OCI-LY1 (cell line): ENCODE results near the gene ZNF438.

Source experiments
- H2AFZ ChIP-seq: fragments of 200-600 bp; sonication (generic), shearing (Covaris generic); 2 replicates; pipeline ENCODE4 v1.6.0; 2014; ENCODE audit warnings: antibody characterized with exemption, mild to moderate bottlenecking, low read length
- H3F3A ChIP-seq: fragments of 200-600 bp; sonication (generic), shearing (Covaris generic); 2 replicates; pipeline ENCODE4 v1.6.0; 2014; ENCODE audit warnings: mild to moderate bottlenecking, antibody characterized with exemption, low read length, moderate library complexity; ENCODE audit not compliant: insufficient read depth
- H3K27ac ChIP-seq: fragments of 200-600 bp; sonication (generic); 2 replicates; pipeline ENCODE4 v1.5.1; 2014; ENCODE audit warnings: low read length, mixed run types, mild to moderate bottlenecking, low read depth; ENCODE audit not compliant: poor library complexity, severe bottlenecking
- H3K27me3 ChIP-seq: fragments of 200-600 bp; sonication (generic); 2 replicates; pipeline ENCODE4 v1.6.0; 2014; ENCODE audit warnings: antibody characterized with exemption, mild to moderate bottlenecking, low read length, moderate library complexity; ENCODE audit not compliant: insufficient read depth
- H3K36me3 ChIP-seq: fragments of 200-600 bp; sonication (generic); 2 replicates; pipeline ENCODE4 v1.6.1; 2014; ENCODE audit warnings: mild to moderate bottlenecking, antibody characterized with exemption, low read length, moderate library complexity, mixed read lengths; ENCODE audit not compliant: insufficient read depth
- H3K4me1 ChIP-seq: fragments of 200-600 bp; sonication (generic); 2 replicates; pipeline ENCODE4 v1.5.1; 2014; ENCODE audit warnings: mild to moderate bottlenecking, low read length, moderate library complexity; ENCODE audit not compliant: insufficient read depth, severe bottlenecking
- H3K4me2 ChIP-seq: fragments of 200-600 bp; sonication (generic), shearing (Covaris generic); 2 replicates; pipeline ENCODE4 v1.6.1; 2014; ENCODE audit warnings: low read length
- H3K4me3 ChIP-seq: fragments of 200-600 bp; sonication (generic); 2 replicates; pipeline ENCODE4 v1.5.1; 2014; ENCODE audit warnings: low read length, low read depth, mild to moderate bottlenecking, mixed read lengths; ENCODE audit not compliant: poor library complexity, severe bottlenecking
- H3K79me2 ChIP-seq: fragments of 200-600 bp; shearing (Covaris generic); 2 replicates; pipeline ENCODE4 v1.6.1; 2016; ENCODE audit warnings: mixed run types, low read length, mixed read lengths; ENCODE audit not compliant: insufficient read depth
- H3K9ac ChIP-seq: fragments of 200-600 bp; sonication (generic), shearing (Covaris generic); 2 replicates; pipeline ENCODE4 v1.6.1; 2014; ENCODE audit warnings: mild to moderate bottlenecking, low read length, mixed read lengths
- H3K9me2 ChIP-seq: fragments of 200-600 bp; sonication (generic), shearing (Covaris generic); 2 replicates; pipeline ENCODE4 v1.6.1; 2014; ENCODE audit warnings: low read depth, mild to moderate bottlenecking, low read length, mixed read lengths
- H3K9me3 ChIP-seq: fragments of 200-600 bp; shearing (Covaris generic); 2 replicates; pipeline ENCODE4 v1.6.1; 2014; ENCODE audit warnings: low read length, mixed read lengths
- H4K20me1 ChIP-seq: fragments of 200-600 bp; sonication (generic), shearing (Covaris generic); 2 replicates; pipeline ENCODE4 v1.6.0; 2016; ENCODE audit warnings: mild to moderate bottlenecking, low read length; ENCODE audit not compliant: insufficient read depth
- CTCF ChIP-seq: fragments of 200-600 bp; sonication (generic), shearing (Covaris generic); IDR thresholded peaks from 2 replicates; pipeline ENCODE4 v1.5.1; 2017; ENCODE audit warnings: mild to moderate bottlenecking, antibody characterized with exemption, low read length, moderate library complexity, mixed read lengths
- EZH2 ChIP-seq: fragments of 200-600 bp; sonication (generic), shearing (Covaris generic); IDR thresholded peaks from 2 replicates; pipeline ENCODE4 v1.8.0; 2017; ENCODE audit warnings: borderline replicate concordance, mixed run types, mild to moderate bottlenecking, antibody characterized with exemption, low read length, moderate library complexity, mixed read lengths

The ZNF438 gene

GRCh38 chr10:30811276-30812017, 220.2 kb downstream of the ZNF438 start:
- Histone ChIP-seq H2AFZ (no peak overlapping the region), H3K4me1 (no peaks in the 10 kb centered on the region), H3K27me3 (peaks cover 8% of the 10 kb centered on the region), H3F3A (no peaks in the 10 kb centered on the region), H3K36me3 (no peaks in the 10 kb centered on the region), H3K27ac (no peak overlapping the region), H3K4me3 (no peak overlapping the region), H3K9ac (no peak overlapping the region), H4K20me1 (no peaks in the 10 kb centered on the region), H3K9me2 (no peaks in the 10 kb centered on the region), H3K4me2 (no peak overlapping the region), H3K79me2 (no peaks in the 10 kb centered on the region), H3K9me3 (no peaks in the 10 kb centered on the region)
- TF ChIP-seq EZH2 (no peak), CTCF (no peak)

- H3K27ac ChIP-seq = no peak overlapping the region
- H3K4me2 ChIP-seq = no peak overlapping the region
- H3K9me2 ChIP-seq = no peaks in the 10 kb centered on the region
- no peak for TF ChIP-seq CTCF
- no peak for TF ChIP-seq EZH2
- H2AFZ ChIP-seq = no peak overlapping the region
- no peaks in the 10 kb centered on the region for H4K20me1 ChIP-seq
- H3K36me3 ChIP-seq = no peaks in the 10 kb centered on the region
- no peaks in the 10 kb centered on the region for H3K79me2 ChIP-seq
- H3K27me3 ChIP-seq = peaks cover 8% of the 10 kb centered on the region
- H3K9me3 ChIP-seq = no peaks in the 10 kb centered on the region
- H3K4me1 ChIP-seq = no peaks in the 10 kb centered on the region
- no peaks in the 10 kb centered on the region for H3F3A ChIP-seq
- H3K9ac ChIP-seq = no peak overlapping the region
- no peak overlapping the region for H3K4me3 ChIP-seq
These were observed 221.2 kb downstream of the ZNF438 start for GRCh38 chr10:30810416-30810815.

- H3K9me2 ChIP-seq = no peaks in the 10 kb centered on the region
These were observed 224.8 kb downstream of the ZNF438 start for GRCh38 chr10:30806850-30807249.

More at GRCh38 chr10:30806850-30807249, 224.8 kb downstream of the ZNF438 start:
- H3K4me3 ChIP-seq = no peak overlapping the region
- H4K20me1 ChIP-seq = no peaks in the 10 kb centered on the region
- TF ChIP-seq EZH2 (no peak), CTCF (no peak)
- no peaks in the 10 kb centered on the region for H3K9me3 ChIP-seq
- no peaks in the 10 kb centered on the region for H3K36me3 ChIP-seq
- no peaks in the 10 kb centered on the region for H3K4me1 ChIP-seq
- peaks cover 8% of the 10 kb centered on the region; the same call in 1 of the 2 replicates for H3K27me3 ChIP-seq
- no peaks in the 10 kb centered on the region for H3K79me2 ChIP-seq
- no peak overlapping the region for H2AFZ ChIP-seq
- no peak overlapping the region for H3K9ac ChIP-seq
- H3K4me2 ChIP-seq = no peak overlapping the region
- H3F3A ChIP-seq = no peaks in the 10 kb centered on the region
- no peak overlapping the region for H3K27ac ChIP-seq
